Caco-2 (cell line): ENCODE results near the gene STEAP1B. TPM values are rescaled to one million over a fixed set of nuclear protein-coding genes. Genes with fewer than 3 reads are reported as not detected.

Experiments used
- BruUV-seq: library from RNA; stranded (reverse); fragments of 400-500 nt; replicated peaks from 2 replicates; lab custom pipeline; 2021; lab: Mats Ljungman, UMichigan
- CTCF ChIA-PET: fragments of 300-600 bp; sonication (Branson Sonifier 250); formaldehyde crosslinking; loops from one replicate; lab custom pipeline; 2022; ENCODE audit warnings: antibody characterized with exemption; lab: Charles Lee
- POLR2A ChIA-PET: fragments of 300-600 bp; sonication (Branson Sonifier 250); formaldehyde crosslinking; loops from one replicate; lab custom pipeline; 2022; ENCODE audit warnings: antibody characterized with exemption; lab: Charles Lee
- DNase-seq, 2 experiments: peaks; one replicate each; pipeline versions ENCODE4 v3.0.0 to v3.0.0-alpha.2; 2020 to 2022
- H3K27me3 ChIP-seq: replicated peaks from 2 replicates; pipeline ENCODE4 v1.6.0; 2011; ENCODE audit warnings: low read length; ENCODE audit not compliant: control insufficient read depth, insufficient read depth
- H3K36me3 ChIP-seq: 2 replicates; pipeline ENCODE4 v1.5.1; 2011; ENCODE audit warnings: low read length; ENCODE audit not compliant: control insufficient read depth, insufficient read depth
- H3K4me1 ChIP-seq: fragments of 250-450 bp; sonication (Bioruptor Pico); 2 replicates; pipeline ENCODE4 v1.5.1; 2020; ENCODE audit warnings: mild to moderate bottlenecking
- H3K4me3 ChIP-seq: 2 replicates; pipeline ENCODE4 v1.5.1; 2011; ENCODE audit warnings: low read depth, mild to moderate bottlenecking, control low read depth, low read length
- H3K9me3 ChIP-seq: fragments of 250-450 bp; sonication (Bioruptor Pico); 2 replicates; pipeline ENCODE4 v1.5.1; 2020; ENCODE audit warnings: mild to moderate bottlenecking, moderate library complexity
- H3K27ac Mint-ChIP-seq: one replicate; pipeline ENCODE4 v1.8.0; 2022; ENCODE audit warnings: mixed read lengths; ENCODE audit not compliant: unreplicated experiment
- H3K27me3 Mint-ChIP-seq: one replicate; pipeline ENCODE4 v1.8.0; 2022; ENCODE audit warnings: mixed read lengths; ENCODE audit not compliant: insufficient read depth, unreplicated experiment
- H3K36me3 Mint-ChIP-seq: one replicate; pipeline ENCODE4 v1.8.0; 2022; ENCODE audit warnings: mild to moderate bottlenecking, mixed read lengths; ENCODE audit not compliant: insufficient read depth, unreplicated experiment
- H3K4me1 Mint-ChIP-seq: one replicate; pipeline ENCODE4 v1.8.0; 2022; ENCODE audit warnings: low read depth, mixed read lengths; ENCODE audit not compliant: unreplicated experiment
- H3K4me3 Mint-ChIP-seq: one replicate; pipeline ENCODE4 v1.8.0; 2022; ENCODE audit warnings: mild to moderate bottlenecking, moderate library complexity, mixed read lengths; ENCODE audit not compliant: unreplicated experiment
- H3K9me3 Mint-ChIP-seq: one replicate; pipeline ENCODE4 v1.8.0; 2022; ENCODE audit warnings: mixed read lengths; ENCODE audit not compliant: unreplicated experiment
- intact Hi-C: fragments of 100-400 bp; cut with micrococcal nuclease; formaldehyde crosslinking; loops from one replicate; pipeline ENCODE4 v1.10.0; 2022; ENCODE audit not compliant: unreplicated experiment
- total RNA-seq: library from RNA; stranded (reverse); gene quantifications from 2 replicates; pipeline ENCODE4 v1.2.3, GENCODE V29; 2022
- TF ChIP-seq, protein P1 (sequence below), 2 experiments: fragments of 200-600 bp in 1 of 2; IDR thresholded peaks; 1 replicate in 1 of 2; 2 replicates in 1 of 2; pipeline versions ENCODE4 v1.5.1 to v1.8.0; 2011 to 2022; ENCODE audit warnings: antibody characterized with exemption in 1 of 2, control low read depth in 1 of 2, inconsistent platforms in 1 of 2, low read depth in 1 of 2, low read length in 1 of 2, mild to moderate bottlenecking in 1 of 2, moderate library complexity in 1 of 2; ENCODE audit not compliant: insufficient read depth in 1 of 2, severe bottlenecking in 1 of 2, unreplicated experiment in 1 of 2

The STEAP1B gene
- total RNA-seq, 1 experiment from 2014 or later = 1.7 TPM

GRCh38 chr7:22422831-22423615 lies 77.0 kb downstream of the STEAP1B start:
- Histone ChIP-seq H3K4me1 (no peaks in the 10 kb centered on the region), H3K36me3 (no peaks in the 10 kb centered on the region), H3K27me3 (no peaks in the 10 kb centered on the region; the same call in 1 of the 2 replicates), H3K4me3 (no peak overlapping the region), H3K9me3 (no peaks in the 10 kb centered on the region)
- TF ChIP-seq, protein P1, sequence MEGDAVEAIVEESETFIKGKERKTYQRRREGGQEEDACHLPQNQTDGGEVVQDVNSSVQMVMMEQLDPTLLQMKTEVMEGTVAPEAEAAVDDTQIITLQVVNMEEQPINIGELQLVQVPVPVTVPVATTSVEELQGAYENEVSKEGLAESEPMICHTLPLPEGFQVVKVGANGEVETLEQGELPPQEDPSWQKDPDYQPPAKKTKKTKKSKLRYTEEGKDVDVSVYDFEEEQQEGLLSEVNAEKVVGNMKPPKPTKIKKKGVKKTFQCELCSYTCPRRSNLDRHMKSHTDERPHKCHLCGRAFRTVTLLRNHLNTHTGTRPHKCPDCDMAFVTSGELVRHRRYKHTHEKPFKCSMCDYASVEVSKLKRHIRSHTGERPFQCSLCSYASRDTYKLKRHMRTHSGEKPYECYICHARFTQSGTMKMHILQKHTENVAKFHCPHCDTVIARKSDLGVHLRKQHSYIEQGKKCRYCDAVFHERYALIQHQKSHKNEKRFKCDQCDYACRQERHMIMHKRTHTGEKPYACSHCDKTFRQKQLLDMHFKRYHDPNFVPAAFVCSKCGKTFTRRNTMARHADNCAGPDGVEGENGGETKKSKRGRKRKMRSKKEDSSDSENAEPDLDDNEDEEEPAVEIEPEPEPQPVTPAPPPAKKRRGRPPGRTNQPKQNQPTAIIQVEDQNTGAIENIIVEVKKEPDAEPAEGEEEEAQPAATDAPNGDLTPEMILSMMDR (IDR thresholded peaks at IDR 0.05; ENCODE audit: insufficient read depth in 1 of 2, low read depth in 1 of 2, low read length in 1 of 2, severe bottlenecking in 1 of 2, unreplicated experiment in 1 of 2) = no peak
- peaks cover 10% of the 10 kb centered on the region for H3K4me1 Mint-ChIP-seq
- no peaks in the 10 kb centered on the region for H3K27me3 Mint-ChIP-seq
- no peaks in the 10 kb centered on the region for H3K36me3 Mint-ChIP-seq
- H3K4me3 Mint-ChIP-seq = no peak overlapping the region
- DNase-seq = no peak
- intact Hi-C loops = no loop called here
- POLR2A ChIA-PET = no interaction called here
- no peak overlapping the region for H3K27ac Mint-ChIP-seq
- no peaks in the 10 kb centered on the region for H3K9me3 Mint-ChIP-seq
- no TSS peak for BruUV-seq
- CTCF ChIA-PET = no interaction called here

GRCh38 chr7:22420973-22421635 lies 78.9 kb downstream of the STEAP1B start:
- TF ChIP-seq, protein P1 (IDR thresholded peaks at IDR 0.05; ENCODE audit: insufficient read depth in 1 of 2, low read depth in 1 of 2, low read length in 1 of 2, severe bottlenecking in 1 of 2, unreplicated experiment in 1 of 2) = no peak
- Histone ChIP-seq H3K9me3 (no peaks in the 10 kb centered on the region), H3K4me1 (no peaks in the 10 kb centered on the region), H3K4me3 (no peak overlapping the region), H3K36me3 (no peaks in the 10 kb centered on the region), H3K27me3 (no peaks in the 10 kb centered on the region; the same call in 1 of the 2 replicates)
- ChIA-PET POLR2A (no interaction called here), CTCF (no interaction called here)
- Mint-ChIP-seq H3K27me3 (no peaks in the 10 kb centered on the region), H3K4me1 (no peaks in the 10 kb centered on the region), H3K9me3 (no peaks in the 10 kb centered on the region), H3K27ac (no peak overlapping the region), H3K36me3 (no peaks in the 10 kb centered on the region), H3K4me3 (no peak overlapping the region)
- DNase-seq = no peak
- intact Hi-C loops = no loop called here
- BruUV-seq = no TSS peak

GRCh38 chr7:22420008-22420407 lies 80.0 kb downstream of the STEAP1B start:
- no peaks in the 10 kb centered on the region for H3K9me3 ChIP-seq
- no TSS peak for BruUV-seq
- TF ChIP-seq, protein P1 (IDR thresholded peaks at IDR 0.05; ENCODE audit: insufficient read depth in 1 of 2, low read depth in 1 of 2, low read length in 1 of 2, severe bottlenecking in 1 of 2, unreplicated experiment in 1 of 2) = no peak
- Mint-ChIP-seq H3K4me1 (no peaks in the 10 kb centered on the region), H3K27ac (no peak overlapping the region), H3K36me3 (no peaks in the 10 kb centered on the region), H3K9me3 (no peaks in the 10 kb centered on the region), H3K27me3 (no peaks in the 10 kb centered on the region), H3K4me3 (no peak overlapping the region)
- H3K4me3 ChIP-seq = no peak overlapping the region
- CTCF ChIA-PET = no interaction called here
- no peak for DNase-seq
- intact Hi-C loops = no loop called here
- POLR2A ChIA-PET = interaction anchor here (0.5 kb wide), 1 partner anchor 64 kb away, joined by 7 read pairs; no protein-coding TSS in a partner anchor
- no peaks in the 10 kb centered on the region for H3K4me1 ChIP-seq
- H3K36me3 ChIP-seq = no peaks in the 10 kb centered on the region
- H3K27me3 ChIP-seq = no peaks in the 10 kb centered on the region; the same call in 1 of the 2 replicates
